Measurements from ENCODE around the gene NPAS3.
A peak's percentile ranks its signal among the peaks of the same experiment; 100 is the strongest.

NPAS3 gene

GRCh38 chr14:33534104-33534503, 595.4 kb downstream of the NPAS3 start:
- H3K4me3 ChIP-seq (ENCODE audit: low read length), result no peak overlapping the region
- TF ChIP-seq, protein P1, sequence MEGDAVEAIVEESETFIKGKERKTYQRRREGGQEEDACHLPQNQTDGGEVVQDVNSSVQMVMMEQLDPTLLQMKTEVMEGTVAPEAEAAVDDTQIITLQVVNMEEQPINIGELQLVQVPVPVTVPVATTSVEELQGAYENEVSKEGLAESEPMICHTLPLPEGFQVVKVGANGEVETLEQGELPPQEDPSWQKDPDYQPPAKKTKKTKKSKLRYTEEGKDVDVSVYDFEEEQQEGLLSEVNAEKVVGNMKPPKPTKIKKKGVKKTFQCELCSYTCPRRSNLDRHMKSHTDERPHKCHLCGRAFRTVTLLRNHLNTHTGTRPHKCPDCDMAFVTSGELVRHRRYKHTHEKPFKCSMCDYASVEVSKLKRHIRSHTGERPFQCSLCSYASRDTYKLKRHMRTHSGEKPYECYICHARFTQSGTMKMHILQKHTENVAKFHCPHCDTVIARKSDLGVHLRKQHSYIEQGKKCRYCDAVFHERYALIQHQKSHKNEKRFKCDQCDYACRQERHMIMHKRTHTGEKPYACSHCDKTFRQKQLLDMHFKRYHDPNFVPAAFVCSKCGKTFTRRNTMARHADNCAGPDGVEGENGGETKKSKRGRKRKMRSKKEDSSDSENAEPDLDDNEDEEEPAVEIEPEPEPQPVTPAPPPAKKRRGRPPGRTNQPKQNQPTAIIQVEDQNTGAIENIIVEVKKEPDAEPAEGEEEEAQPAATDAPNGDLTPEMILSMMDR (IDR thresholded peaks at IDR 0.05; ENCODE audit: insufficient read depth, low read depth, low read length, missing control alignments), result no peak
- DNase-seq (ENCODE audit: low read depth), result no peak

DNA sequence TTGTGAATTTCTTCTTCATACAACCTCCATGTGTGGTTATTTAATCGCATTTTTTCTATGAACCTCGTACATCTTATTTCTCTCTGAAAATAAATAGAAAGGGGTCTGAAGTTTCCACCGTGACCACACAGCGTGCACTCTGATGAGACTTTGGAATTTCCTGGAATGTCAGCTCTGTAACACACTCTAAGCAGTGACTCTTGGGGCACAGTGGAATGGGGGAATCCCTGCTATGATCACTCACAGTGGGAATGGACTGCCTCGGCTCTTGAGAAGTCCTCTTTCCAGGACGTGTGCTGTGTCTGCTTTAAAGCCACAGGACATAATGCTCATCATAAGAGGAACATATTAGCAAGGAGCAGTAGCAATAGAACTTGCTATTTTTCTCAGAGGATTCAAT, 596.0 kb downstream of the NPAS3 start:
- TF ChIP-seq, protein P1 (IDR thresholded peaks at IDR 0.05; ENCODE audit: insufficient read depth, low read depth, low read length, missing control alignments), result no peak
- DNase-seq (ENCODE audit: low read depth), result no peak
- H3K4me3 ChIP-seq (ENCODE audit: low read length), result no peak overlapping the region

- TF ChIP-seq, protein P1 (IDR thresholded peaks at IDR 0.05; ENCODE audit: insufficient read depth, low read depth, low read length, missing control alignments), result no peak
- H3K4me3 ChIP-seq (ENCODE audit: low read length), result no peak overlapping the region
- no peak for DNase-seq (ENCODE audit: low read depth)
Observed at GRCh38 chr14:33539918-33540357, 601.3 kb downstream of the NPAS3 start.

GRCh38 chr14:33541171-33541570, 602.5 kb downstream of the NPAS3 start:
- H3K4me3 ChIP-seq (ENCODE audit: low read length), result no peak overlapping the region
- TF ChIP-seq, protein P1 (IDR thresholded peaks at IDR 0.05; ENCODE audit: insufficient read depth, low read depth, low read length, missing control alignments), result no peak
- DNase-seq (ENCODE audit: low read depth), result no peak

GRCh38 chr14:33542338-33543287, 603.9 kb downstream of the NPAS3 start:
- DNase-seq (ENCODE audit: low read depth), result no peak
- H3K4me3 ChIP-seq (ENCODE audit: low read length), result no peak overlapping the region
- TF ChIP-seq, protein P1 (IDR thresholded peaks at IDR 0.05; ENCODE audit: insufficient read depth, low read depth, low read length, missing control alignments), result no peak

- TF ChIP-seq, protein P1 (IDR thresholded peaks at IDR 0.05; ENCODE audit: insufficient read depth, low read depth, low read length, missing control alignments), result no peak
- DNase-seq (ENCODE audit: low read depth), result peak; percentile 77
- no peak overlapping the region for H3K4me3 ChIP-seq (ENCODE audit: low read length)
Observed at GRCh38 chr14:33545696-33546095, 607.0 kb downstream of the NPAS3 start.

All from epithelial cell of esophagus (primary cell).